Panc1 (cell line): ENCODE measurements around the gene C1QA. TPM values are rescaled to one million over a fixed set of nuclear protein-coding genes. Genes with fewer than 3 reads are reported as not detected.

Source experiments
- ATAC-seq: fragments of 200-7000 bp; cut with Tn5 transposase; 2 replicates; pipeline ENCODE4 v1.9.1; 2020; ENCODE audit warnings: mild to moderate bottlenecking, moderate library complexity
- BruUV-seq: library from RNA; stranded (reverse); fragments of 400-500 nt; replicated peaks from 2 replicates; lab custom pipeline; 2021; lab: Mats Ljungman, UMichigan
- CTCF ChIA-PET: fragments of 300-600 bp; sonication (Branson Sonifier 250); formaldehyde crosslinking; loops from one replicate; lab custom pipeline; 2022; ENCODE audit warnings: antibody characterized with exemption; lab: Charles Lee
- POLR2A ChIA-PET: fragments of 300-600 bp; sonication (Branson Sonifier 250); formaldehyde crosslinking; loops from one replicate; lab custom pipeline; 2022; ENCODE audit warnings: antibody characterized with exemption; lab: Charles Lee
- DNase-seq: peaks from one replicate; pipeline ENCODE4 v3.0.0-alpha.2; 2010; ENCODE audit warnings: low read depth, low spot score
- H3K27ac ChIP-seq: 2 replicates; pipeline ENCODE4 v1.5.1; 2011; ENCODE audit warnings: mild to moderate bottlenecking, low read length, inconsistent platforms
- H3K27me3 ChIP-seq: fragments of 200-500 bp; sonication (Bioruptor generic); 2 replicates; pipeline ENCODE4 v1.6.0; 2014; ENCODE audit warnings: low read length, inconsistent platforms; ENCODE audit not compliant: control insufficient read depth, insufficient read depth
- H3K36me3 ChIP-seq: fragments of 200-500 bp; sonication (Bioruptor generic); 2 replicates; pipeline ENCODE4 v1.5.1; 2014; ENCODE audit warnings: inconsistent platforms, mild to moderate bottlenecking, low read length, moderate library complexity; ENCODE audit not compliant: control insufficient read depth, insufficient read depth
- H3K4me1 ChIP-seq: 2 replicates; pipeline ENCODE4 v1.5.1; 2011; ENCODE audit warnings: inconsistent platforms, mild to moderate bottlenecking, low read length, moderate library complexity; ENCODE audit not compliant: control insufficient read depth, insufficient read depth
- H3K4me3 ChIP-seq, 2 experiments: 2 replicates each; pipeline ENCODE4 v1.5.1; 2011 to 2012; ENCODE audit warnings: low read depth in 2 of 2, low read length in 2 of 2, mild to moderate bottlenecking in 2 of 2, inconsistent platforms in 1 of 2, moderate library complexity in 1 of 2
- H3K9me3 ChIP-seq: fragments of 200-500 bp; sonication (Bioruptor generic); 2 replicates; pipeline ENCODE4 v1.5.1; 2014; ENCODE audit warnings: low read depth, mild to moderate bottlenecking, inconsistent platforms, low read length, moderate library complexity; ENCODE audit not compliant: control insufficient read depth, insufficient read depth
- CTCF ChIP-seq: fragments of 450-650 bp; IDR thresholded peaks from 2 replicates; pipeline ENCODE4 v1.5.1; 2017; ENCODE audit warnings: mild to moderate bottlenecking
- POLR2AphosphoS5 ChIP-seq: IDR thresholded peaks from 2 replicates; pipeline ENCODE4 v1.6.1; 2012; ENCODE audit warnings: mild to moderate bottlenecking, low read depth, low read length, moderate library complexity
- REST ChIP-seq, 2 experiments: IDR thresholded peaks; 2 replicates each; pipeline ENCODE4 v1.6.1; 2011 to 2012; ENCODE audit warnings: low read depth in 2 of 2, control low read depth in 1 of 2, low read length in 1 of 2, mild to moderate bottlenecking in 1 of 2, moderate library complexity in 1 of 2; ENCODE audit not compliant: insufficient read depth in 1 of 2
- SIN3A ChIP-seq: IDR thresholded peaks from 2 replicates; pipeline ENCODE4 v1.6.1; 2012; ENCODE audit warnings: low read depth, mild to moderate bottlenecking, low read length, moderate library complexity, borderline replicate concordance; ENCODE audit not compliant: insufficient read depth
- TCF7L2 ChIP-seq: IDR thresholded peaks from 2 replicates; pipeline ENCODE4 v1.6.1; 2011; ENCODE audit warnings: mild to moderate bottlenecking, low read depth, low read length, inconsistent platforms
- in situ Hi-C: cut with HindIII; loops from 2 replicates; pipeline ENCODE4 v1.10.0; 2016; ENCODE audit warnings: low sequenced_read_pairs, low pct_unique_long_range_greater_than_20kb
- intact Hi-C: fragments of 100-400 bp; cut with micrococcal nuclease; formaldehyde crosslinking; loops from one replicate; pipeline ENCODE4 v1.10.0; 2022; ENCODE audit not compliant: unreplicated experiment
- total RNA-seq: library from RNA; stranded (reverse); gene quantifications from one replicate; pipeline ENCODE4 v1.2.1, GENCODE V29; 2021; ENCODE audit not compliant: unreplicated experiment

Gene C1QA
- total RNA-seq, 1 experiment from 2014 or later: 0.41 TPM

- no TSS peak for BruUV-seq
- intact Hi-C loops: no loop called here
- ATAC-seq: peak; percentile 56; the same call in 1 of the 2 replicates
These were observed 24.9 kb upstream of the C1QA start for GRCh38 chr1:22611530-22611947.

GRCh38 chr1:22612671-22613571 lies 23.5 kb upstream of the C1QA start:
- no peak for TF ChIP-seq CTCF
- TF ChIP-seq SIN3A: no peak
- no peak for TF ChIP-seq TCF7L2
- TF ChIP-seq REST (IDR thresholded peaks at IDR 0.05; ENCODE audit: insufficient read depth in 1 of 2, low read depth in 2 of 2, low read length in 1 of 2): no peak
- no peak for TF ChIP-seq POLR2AphosphoS5
- no peaks in the 10 kb centered on the region for H3K9me3 ChIP-seq
- POLR2A ChIA-PET: no interaction called here
- DNase-seq: no peak
- no peak overlapping the region for H3K27ac ChIP-seq
- BruUV-seq: no TSS peak
- peaks cover 18% of the 10 kb centered on the region for H3K27me3 ChIP-seq
- no peak overlapping the region for H3K4me3 ChIP-seq
- intact Hi-C loops (no loop called here), in situ Hi-C loops (no loop called here)
- no peaks in the 10 kb centered on the region for H3K4me1 ChIP-seq
- H3K36me3 ChIP-seq: no peaks in the 10 kb centered on the region
- CTCF ChIA-PET: no interaction called here
- 0 out of 2 replicates have a peak, but pooled peaks have one; percentile 38 for ATAC-seq

More at GRCh38 chr1:22611530-22611947, 24.9 kb upstream of the C1QA start:
- H3K27me3 ChIP-seq: peaks cover 20% of the 10 kb centered on the region
- in situ Hi-C loops: no loop called here
- no peaks in the 10 kb centered on the region for H3K36me3 ChIP-seq
- ChIA-PET CTCF (no interaction called here), POLR2A (no interaction called here)
- TF ChIP-seq REST (IDR thresholded peaks at IDR 0.05; ENCODE audit: insufficient read depth in 1 of 2, low read depth in 2 of 2, low read length in 1 of 2): peak; percentile 99
- TF ChIP-seq CTCF: no peak
- H3K27ac ChIP-seq: no peak overlapping the region
- H3K4me1 ChIP-seq: no peaks in the 10 kb centered on the region
- H3K9me3 ChIP-seq: no peaks in the 10 kb centered on the region
- no peak overlapping the region for H3K4me3 ChIP-seq
- no peak for DNase-seq
